Loucy (cell line): ENCODE data around the gene FBXO31.
A peak's percentile ranks its signal among the peaks of the same experiment; 100 is the strongest.
"Not testable (repeated sequence)": the region's sequence is repeated elsewhere in the genome, so short reads cannot be mapped to it uniquely, and the experiment has no call there.

Experiments used
- H2AFZ ChIP-seq: fragments of 200-600 bp; sonication (generic); 2 replicates; pipeline ENCODE4 v1.6.0; 2016; ENCODE audit warnings: antibody characterized with exemption, mild to moderate bottlenecking, low read length, moderate library complexity
- H3F3A ChIP-seq: fragments of 200-600 bp; 2 replicates; pipeline ENCODE4 v1.6.0; 2016; ENCODE audit warnings: antibody characterized with exemption, low read depth, mild to moderate bottlenecking
- H3K27me3 ChIP-seq: fragments of 200-600 bp; sonication (generic); 2 replicates; pipeline ENCODE4 v1.6.1; 2014; ENCODE audit warnings: low read length, mild to moderate bottlenecking; ENCODE audit not compliant: insufficient read depth, poor library complexity, severe bottlenecking
- H3K36me3 ChIP-seq: fragments of 200-600 bp; sonication (generic); 2 replicates; pipeline ENCODE4 v1.6.1; 2016; ENCODE audit warnings: low read length; ENCODE audit not compliant: insufficient read depth
- H3K4me1 ChIP-seq: fragments of 200-600 bp; sonication (generic); 2 replicates; pipeline ENCODE4 v1.5.1; 2014; ENCODE audit warnings: low read length, mild to moderate bottlenecking; ENCODE audit not compliant: insufficient read depth, poor library complexity, severe bottlenecking
- H3K4me2 ChIP-seq: fragments of 200-600 bp; sonication (generic); 2 replicates; pipeline ENCODE4 v1.6.0; 2014; ENCODE audit warnings: antibody characterized with exemption, low read length, low read depth, mild to moderate bottlenecking; ENCODE audit not compliant: poor library complexity, severe bottlenecking
- H3K4me3 ChIP-seq: fragments of 200-600 bp; sonication (generic); 2 replicates; pipeline ENCODE4 v1.5.1; 2014; ENCODE audit warnings: low read length, mild to moderate bottlenecking, mixed read lengths; ENCODE audit not compliant: poor library complexity, severe bottlenecking
- H3K79me2 ChIP-seq: fragments of 200-600 bp; sonication (generic); 2 replicates; pipeline ENCODE4 v1.6.1; 2014; ENCODE audit warnings: low read length; ENCODE audit not compliant: insufficient read depth
- H3K9ac ChIP-seq: fragments of 200-600 bp; sonication (generic); 2 replicates; pipeline ENCODE4 v1.6.0; 2014; ENCODE audit warnings: mild to moderate bottlenecking, low read depth, low read length, moderate library complexity; ENCODE audit not compliant: poor library complexity, severe bottlenecking
- H3K9me2 ChIP-seq: fragments of 200-600 bp; sonication (generic); replicated peaks from 2 replicates; pipeline ENCODE4 v1.6.1; 2016; ENCODE audit warnings: low read depth, low read length, mixed read lengths
- H3K9me3 ChIP-seq: fragments of 200-600 bp; sonication (generic); 2 replicates; pipeline ENCODE4 v1.6.1; 2014; ENCODE audit warnings: mild to moderate bottlenecking, antibody characterized with exemption, low read length, low read depth; ENCODE audit not compliant: insufficient read depth
- H4K20me1 ChIP-seq: fragments of 200-600 bp; sonication (generic); 2 replicates; pipeline ENCODE4 v1.6.0; 2014; ENCODE audit warnings: antibody characterized with exemption, low read length, mild to moderate bottlenecking; ENCODE audit not compliant: insufficient read depth, poor library complexity, severe bottlenecking
- EZH2phosphoT487 ChIP-seq: fragments of 200-600 bp; IDR thresholded peaks from 2 replicates; pipeline ENCODE4 v1.6.1; 2018; ENCODE audit warnings: antibody characterized with exemption, mild to moderate bottlenecking, moderate library complexity, borderline replicate concordance
- TF ChIP-seq, protein P1 (sequence below): fragments of 200-600 bp; sonication (generic); conservative IDR thresholded peaks from 2 replicates; pipeline ENCODE4 v1.5.1; 2014; ENCODE audit warnings: mild to moderate bottlenecking, antibody characterized with exemption, low read length

FBXO31 gene

DNA sequence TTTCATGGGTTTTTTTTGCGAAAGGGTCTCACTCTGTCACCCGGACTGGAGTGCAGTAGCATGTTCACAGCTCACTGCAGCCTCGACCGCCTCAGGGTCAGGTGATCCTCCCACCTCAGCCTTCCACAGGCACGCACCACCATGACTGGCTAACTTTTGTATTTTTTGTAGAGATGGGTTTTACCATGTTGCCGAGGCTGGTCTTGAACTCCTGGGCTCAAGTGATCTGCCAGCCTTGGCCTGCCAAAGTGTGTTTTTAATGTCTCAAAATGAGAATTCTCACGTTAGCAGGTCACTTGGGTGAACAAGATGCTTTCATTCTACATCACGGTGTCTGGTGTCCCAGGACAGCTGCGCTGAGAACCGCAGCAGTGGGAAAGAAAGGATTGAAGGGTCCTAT, 3.2 kb downstream of the FBXO31 start:
- H3K79me2 ChIP-seq, result peaks cover 67% of the 10 kb centered on the region
- H3K9me2 ChIP-seq, result no peaks in the 10 kb centered on the region
- H3K9me3 ChIP-seq, result no peaks in the 10 kb centered on the region
- peaks cover 32% of the 10 kb centered on the region for H3K4me1 ChIP-seq
- peak overlapping the region; percentile 79 for H3K4me3 ChIP-seq
- H3K4me2 ChIP-seq, result peak overlapping the region; percentile 88
- peak overlapping the region; percentile 77 for H3K9ac ChIP-seq
- no peaks in the 10 kb centered on the region for H3F3A ChIP-seq
- TF ChIP-seq, protein P1, sequence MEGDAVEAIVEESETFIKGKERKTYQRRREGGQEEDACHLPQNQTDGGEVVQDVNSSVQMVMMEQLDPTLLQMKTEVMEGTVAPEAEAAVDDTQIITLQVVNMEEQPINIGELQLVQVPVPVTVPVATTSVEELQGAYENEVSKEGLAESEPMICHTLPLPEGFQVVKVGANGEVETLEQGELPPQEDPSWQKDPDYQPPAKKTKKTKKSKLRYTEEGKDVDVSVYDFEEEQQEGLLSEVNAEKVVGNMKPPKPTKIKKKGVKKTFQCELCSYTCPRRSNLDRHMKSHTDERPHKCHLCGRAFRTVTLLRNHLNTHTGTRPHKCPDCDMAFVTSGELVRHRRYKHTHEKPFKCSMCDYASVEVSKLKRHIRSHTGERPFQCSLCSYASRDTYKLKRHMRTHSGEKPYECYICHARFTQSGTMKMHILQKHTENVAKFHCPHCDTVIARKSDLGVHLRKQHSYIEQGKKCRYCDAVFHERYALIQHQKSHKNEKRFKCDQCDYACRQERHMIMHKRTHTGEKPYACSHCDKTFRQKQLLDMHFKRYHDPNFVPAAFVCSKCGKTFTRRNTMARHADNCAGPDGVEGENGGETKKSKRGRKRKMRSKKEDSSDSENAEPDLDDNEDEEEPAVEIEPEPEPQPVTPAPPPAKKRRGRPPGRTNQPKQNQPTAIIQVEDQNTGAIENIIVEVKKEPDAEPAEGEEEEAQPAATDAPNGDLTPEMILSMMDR, result no peak
- TF ChIP-seq EZH2phosphoT487, result no peak
- no peak overlapping the region for H2AFZ ChIP-seq
- no peaks in the 10 kb centered on the region for H3K36me3 ChIP-seq
- no peaks in the 10 kb centered on the region for H3K27me3 ChIP-seq
- peaks cover 21% of the 10 kb centered on the region for H4K20me1 ChIP-seq

DNA sequence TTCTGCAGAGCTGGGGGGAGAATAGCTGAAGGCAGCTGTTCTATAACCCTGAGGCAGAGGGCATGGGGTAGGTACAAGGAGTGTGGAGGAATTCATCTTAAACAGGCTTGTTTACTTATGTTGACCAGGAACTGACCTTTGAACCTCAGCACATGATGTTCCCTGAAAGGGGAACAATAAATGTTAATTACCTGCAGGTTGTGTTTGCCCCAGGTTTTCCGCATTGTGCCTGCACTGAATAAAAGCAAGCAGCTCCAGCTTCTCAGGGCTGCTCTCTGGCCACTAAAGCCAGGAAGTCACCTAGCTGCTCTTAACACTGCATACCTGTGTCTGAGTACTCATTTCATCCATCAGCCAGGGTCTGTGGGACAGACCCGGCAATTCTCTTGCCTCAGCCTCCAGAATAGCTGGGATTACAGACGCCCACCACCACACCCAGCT, 4.2 kb downstream of the FBXO31 start:
- not testable (repeated sequence) for H3K9me2 ChIP-seq, H3K9ac ChIP-seq, H3K36me3 ChIP-seq, H3F3A ChIP-seq, H2AFZ ChIP-seq, H3K9me3 ChIP-seq, H3K27me3 ChIP-seq, H3K4me3 ChIP-seq, H3K4me2 ChIP-seq
- Histone ChIP-seq H3K79me2 (peaks cover 72% of the 10 kb centered on the region), H3K4me1 (peaks cover 29% of the 10 kb centered on the region), H4K20me1 (peaks cover 21% of the 10 kb centered on the region)

DNA sequence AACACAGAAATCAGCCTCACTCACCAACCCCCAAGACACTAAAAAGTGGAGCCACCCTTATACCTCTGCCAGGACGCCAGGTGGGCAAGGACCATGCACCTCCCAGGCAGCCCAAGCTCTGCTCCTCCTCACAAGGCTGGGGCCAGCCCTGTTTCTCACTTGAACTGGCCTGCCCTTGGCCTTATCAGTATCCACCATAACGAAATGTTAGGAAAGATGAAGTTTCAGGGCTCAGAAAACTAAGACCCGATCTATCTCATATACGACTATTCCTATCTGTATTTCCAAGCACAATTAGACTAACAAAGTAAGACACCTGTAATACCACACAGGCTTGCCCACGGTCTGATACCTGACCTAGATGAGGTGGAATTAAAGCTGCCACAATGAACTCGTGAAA, 6.9 kb downstream of the FBXO31 start:
- Histone ChIP-seq H3K27me3 (no peaks in the 10 kb centered on the region), H3K4me2 (no peak overlapping the region), H3K4me3 (no peak overlapping the region), H3K36me3 (no peaks in the 10 kb centered on the region), H3F3A (no peaks in the 10 kb centered on the region), H3K9ac (no peak overlapping the region), H3K4me1 (peaks cover 20% of the 10 kb centered on the region), H3K9me2 (no peaks in the 10 kb centered on the region), H4K20me1 (peaks cover 9% of the 10 kb centered on the region), H3K9me3 (no peaks in the 10 kb centered on the region), H2AFZ (no peak overlapping the region), H3K79me2 (peaks cover 74% of the 10 kb centered on the region)
- TF ChIP-seq EZH2phosphoT487, result no peak
- TF ChIP-seq, protein P1, result no peak

DNA sequence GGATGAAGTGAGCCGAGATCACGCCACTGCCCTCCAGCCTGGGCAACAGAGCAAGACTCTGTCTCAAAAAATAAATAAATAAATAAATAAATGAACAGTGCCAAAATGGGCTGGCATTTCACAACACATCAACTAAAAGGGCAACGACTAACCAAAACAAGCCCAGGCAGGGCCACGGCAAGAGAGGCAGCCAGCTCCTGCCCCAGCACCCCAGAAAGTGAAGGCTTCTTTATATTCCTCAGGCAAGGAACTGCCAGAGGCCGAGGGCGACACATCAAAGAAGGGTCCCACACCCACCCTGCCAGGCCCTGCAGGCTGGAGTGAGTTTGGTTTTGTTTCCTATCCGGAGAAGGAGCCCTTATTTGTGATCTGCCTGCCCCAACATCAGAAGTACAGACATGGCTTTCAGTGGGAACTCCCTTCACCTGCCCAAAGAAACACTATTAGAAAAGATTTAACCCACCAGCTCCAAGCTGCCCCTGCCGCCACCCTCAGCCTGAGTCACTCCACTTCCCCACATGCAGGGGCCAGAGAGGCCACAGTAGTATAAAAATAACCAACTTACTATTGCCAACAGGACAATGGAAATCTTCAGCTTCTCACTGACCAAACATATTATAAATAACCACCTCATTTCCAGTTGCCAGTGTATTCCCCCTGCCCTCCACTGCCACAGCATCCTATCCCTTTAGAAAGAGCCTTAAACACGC, 8.0 kb downstream of the FBXO31 start:
- Histone ChIP-seq H3K9ac (no peak overlapping the region), H3F3A (no peaks in the 10 kb centered on the region), H3K27me3 (no peaks in the 10 kb centered on the region), H3K36me3 (no peaks in the 10 kb centered on the region), H3K9me3 (no peaks in the 10 kb centered on the region), H3K4me1 (peaks cover 9% of the 10 kb centered on the region), H4K20me1 (peaks cover 5% of the 10 kb centered on the region), H3K9me2 (no peaks in the 10 kb centered on the region), H3K4me3 (no peak overlapping the region), H3K79me2 (peaks cover 73% of the 10 kb centered on the region), H3K4me2 (no peak overlapping the region), H2AFZ (no peak overlapping the region)
- TF ChIP-seq EZH2phosphoT487, result no peak
- TF ChIP-seq, protein P1, result no peak
